Stomach (tissue), 9 donors: Measurements from ENCODE around the gene ADAM8. TPM values are rescaled to one million over a fixed set of nuclear protein-coding genes. Genes with fewer than 3 reads are reported as not detected.

ENCODE experiments used
- DNase-seq, 2 donors: peaks; one replicate each; pipeline versions ENCODE4 v3.0.0 to v3.0.0-alpha.2; 2013 to 2019
- H3K27ac ChIP-seq, 5 donors: fragments of 200-600 bp in 4 of 5; sonication (generic) in 4 of 5; one replicate each; pipeline ENCODE4 v1.5.1; 2013 to 2019; ENCODE audit warnings: mild to moderate bottlenecking in 1 of 5, moderate library complexity in 1 of 5
- H3K27me3 ChIP-seq, 3 donors: fragments of 200-600 bp; sonication (generic); one replicate each; pipeline ENCODE4 v1.5.1; 2017 to 2019; ENCODE audit warnings: mixed run types in 1 of 3
- H3K36me3 ChIP-seq, 4 donors: fragments of 200-600 bp; sonication (generic); 1 replicate in 3 of 4; 2 replicates in 1 of 4; pipeline ENCODE4 v1.5.1; 2016 to 2019
- H3K4me1 ChIP-seq, 4 donors: fragments of 200-600 bp; sonication (generic); one replicate each; pipeline ENCODE4 v1.5.1; 2016 to 2019
- H3K4me3 ChIP-seq, 4 donors: fragments of 200-600 bp; sonication (generic) in 3 of 4; one replicate each; pipeline ENCODE4 v1.5.1; 2016 to 2019; ENCODE audit warnings: mild to moderate bottlenecking in 1 of 4
- H3K9me3 ChIP-seq, 4 donors: fragments of 200-600 bp; sonication (generic); one replicate each; pipeline ENCODE4 v1.5.1; 2016 to 2019
- EP300 ChIP-seq: sonication (generic); formaldehyde crosslinking; IDR thresholded peaks from one replicate; pipeline ENCODE4 v1.6.1; 2017; ENCODE audit warnings: antibody characterized with exemption
- POLR2A ChIP-seq, 4 donors: fragments of 450-650 bp; IDR thresholded peaks; one replicate each; pipeline ENCODE4 v1.6.1; 2016; ENCODE audit warnings: antibody characterized with exemption in 4 of 4, control low read depth in 2 of 4, mild to moderate bottlenecking in 1 of 4, moderate library complexity in 1 of 4
- POLR2AphosphoS5 ChIP-seq, 3 donors: sonication (generic); formaldehyde crosslinking; IDR thresholded peaks; one replicate each; pipeline ENCODE4 v1.6.1; 2016; ENCODE audit warnings: antibody characterized with exemption in 3 of 3
- WGBS, 5 donors: extraction: QIAGEN DNeasy Blood & Tissue Kit in 3 of 5; methylation state at CpG; one replicate each; pipeline versions ENCODE4 v1.1.5 to v1.1.7; 2013 to 2018; 5-methylcytosine and 5-hydroxymethylcytosine counted together
- intact Hi-C: fragments of 100-400 bp; cut with DNase I; formaldehyde crosslinking; loops from one replicate; pipeline ENCODE4 v1.15.1; 2023; ENCODE audit warnings: low total_unique reads
- polyA plus RNA-seq, 3 donors: library from polyadenylated mRNA; stranded (reverse); fragments of 200-250 nt; gene quantifications; one replicate each; pipeline ENCODE4 v1.2.3, GENCODE V29; 2013
- total RNA-seq, 5 donors: library from RNA; depleted of rRNA; stranded (reverse); fragments of >200 nt; gene quantifications; one replicate each; pipeline versions ENCODE4 v1.1.0 to v1.2.3, GENCODE V29; 2014 to 2016
- TF ChIP-seq, protein P1 (sequence below), 7 experiments: fragments of 450-650 bp in 4 of 7; fragments of 200-600 bp in 3 of 7; sonication (generic) in 3 of 7; IDR thresholded peaks; one replicate each; pipeline ENCODE4 v1.5.1; 2016 to 2019; ENCODE audit warnings: antibody characterized with exemption in 7 of 7, control low read depth in 2 of 7, mild to moderate bottlenecking in 1 of 7
- donor health status: healthy with polysubstance abuse.
- donor health status: Bipolar disorder and iron deficiency.
- donor health status: healthy.

The ADAM8 gene
- total and polyA plus RNA-seq, 8 donors: 1.8 to 50.8 (median 4.4) TPM; not detected in 1

GRCh38 chr10:133252223-133252552 is 24.5 kb downstream of the ADAM8 start:
- 57 to 75% (median 71%) methylated on average over 8 to 12 of the region's 12 CpGs for WGBS, 5 donors
- DNase-seq: no peak
- Histone ChIP-seq H3K27ac (no peak overlapping the region), H3K36me3 (no peaks in the 10 kb centered on the region), H3K4me1 (peaks cover 1 to 3% (median 2%) of the 10 kb centered on the region in 4 donors), H3K4me3 (no peak overlapping the region), H3K9me3 (no peaks in the 10 kb centered on the region), H3K27me3 (peaks cover 0 to 57% (median 13%) of the 10 kb centered on the region in 3 donors)
- no peak for TF ChIP-seq EP300
- intact Hi-C loops: no loop called here

DNA sequence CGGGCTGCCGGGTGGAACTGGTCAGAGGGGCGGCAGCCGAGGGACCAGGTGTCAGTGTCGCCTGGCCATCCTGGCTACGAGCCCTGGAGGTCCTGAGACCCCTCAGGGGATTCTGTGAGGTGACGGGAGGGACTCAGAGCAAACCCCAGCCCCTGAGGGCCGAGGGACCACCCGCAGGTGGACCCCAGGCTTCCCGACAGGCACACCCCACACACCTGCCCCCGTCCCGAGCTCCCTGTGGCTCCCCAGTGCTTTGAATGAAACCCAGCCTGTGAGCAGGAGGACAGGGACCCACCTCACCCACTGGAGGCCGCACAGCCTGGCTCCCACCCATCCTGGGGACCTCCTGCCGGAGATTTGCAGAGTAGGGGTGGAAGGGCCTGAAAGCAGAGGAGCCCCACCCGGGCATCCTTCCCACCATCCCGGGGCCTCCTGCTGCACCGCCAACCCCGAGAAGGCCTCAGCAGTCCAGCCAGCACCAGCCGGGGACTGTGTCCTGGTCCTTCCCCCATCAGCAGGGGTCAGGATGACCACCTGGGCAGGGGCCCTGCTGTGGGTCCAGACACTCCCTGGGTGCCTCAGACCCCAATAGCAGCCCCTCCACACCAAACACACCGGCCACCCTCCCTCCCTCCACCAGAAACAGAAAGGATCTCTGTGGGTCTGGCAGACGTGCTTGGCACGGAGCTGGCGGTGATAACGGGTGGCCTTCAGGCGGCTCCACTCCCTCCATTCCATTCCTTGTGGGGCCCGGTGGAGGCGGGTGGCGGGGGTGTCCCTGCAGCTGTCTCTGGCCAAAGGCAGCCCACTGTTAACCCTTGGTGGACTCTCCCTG is 25.1 kb downstream of the ADAM8 start:
- intact Hi-C loops: no loop called here
- Histone ChIP-seq H3K36me3 (no peaks in the 10 kb centered on the region), H3K4me3 (no peak overlapping the region), H3K27ac (no peak overlapping the region), H3K27me3 (peaks cover 0 to 63% (median 13%) of the 10 kb centered on the region in 3 donors), H3K4me1 (no peaks in the 10 kb centered on the region), H3K9me3 (no peaks in the 10 kb centered on the region)
- no peak for DNase-seq
- TF ChIP-seq EP300 (no peak), POLR2AphosphoS5 (IDR thresholded peaks at IDR 0.05) (no peak), POLR2A (IDR thresholded peaks at IDR 0.05) (no peak)
- TF ChIP-seq, protein P1, sequence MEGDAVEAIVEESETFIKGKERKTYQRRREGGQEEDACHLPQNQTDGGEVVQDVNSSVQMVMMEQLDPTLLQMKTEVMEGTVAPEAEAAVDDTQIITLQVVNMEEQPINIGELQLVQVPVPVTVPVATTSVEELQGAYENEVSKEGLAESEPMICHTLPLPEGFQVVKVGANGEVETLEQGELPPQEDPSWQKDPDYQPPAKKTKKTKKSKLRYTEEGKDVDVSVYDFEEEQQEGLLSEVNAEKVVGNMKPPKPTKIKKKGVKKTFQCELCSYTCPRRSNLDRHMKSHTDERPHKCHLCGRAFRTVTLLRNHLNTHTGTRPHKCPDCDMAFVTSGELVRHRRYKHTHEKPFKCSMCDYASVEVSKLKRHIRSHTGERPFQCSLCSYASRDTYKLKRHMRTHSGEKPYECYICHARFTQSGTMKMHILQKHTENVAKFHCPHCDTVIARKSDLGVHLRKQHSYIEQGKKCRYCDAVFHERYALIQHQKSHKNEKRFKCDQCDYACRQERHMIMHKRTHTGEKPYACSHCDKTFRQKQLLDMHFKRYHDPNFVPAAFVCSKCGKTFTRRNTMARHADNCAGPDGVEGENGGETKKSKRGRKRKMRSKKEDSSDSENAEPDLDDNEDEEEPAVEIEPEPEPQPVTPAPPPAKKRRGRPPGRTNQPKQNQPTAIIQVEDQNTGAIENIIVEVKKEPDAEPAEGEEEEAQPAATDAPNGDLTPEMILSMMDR (IDR thresholded peaks at IDR 0.05): no peak
- WGBS, 5 donors: 56 to 69% (median 61%) methylated on average over 14 to 28 of the region's 28 CpGs

DNA sequence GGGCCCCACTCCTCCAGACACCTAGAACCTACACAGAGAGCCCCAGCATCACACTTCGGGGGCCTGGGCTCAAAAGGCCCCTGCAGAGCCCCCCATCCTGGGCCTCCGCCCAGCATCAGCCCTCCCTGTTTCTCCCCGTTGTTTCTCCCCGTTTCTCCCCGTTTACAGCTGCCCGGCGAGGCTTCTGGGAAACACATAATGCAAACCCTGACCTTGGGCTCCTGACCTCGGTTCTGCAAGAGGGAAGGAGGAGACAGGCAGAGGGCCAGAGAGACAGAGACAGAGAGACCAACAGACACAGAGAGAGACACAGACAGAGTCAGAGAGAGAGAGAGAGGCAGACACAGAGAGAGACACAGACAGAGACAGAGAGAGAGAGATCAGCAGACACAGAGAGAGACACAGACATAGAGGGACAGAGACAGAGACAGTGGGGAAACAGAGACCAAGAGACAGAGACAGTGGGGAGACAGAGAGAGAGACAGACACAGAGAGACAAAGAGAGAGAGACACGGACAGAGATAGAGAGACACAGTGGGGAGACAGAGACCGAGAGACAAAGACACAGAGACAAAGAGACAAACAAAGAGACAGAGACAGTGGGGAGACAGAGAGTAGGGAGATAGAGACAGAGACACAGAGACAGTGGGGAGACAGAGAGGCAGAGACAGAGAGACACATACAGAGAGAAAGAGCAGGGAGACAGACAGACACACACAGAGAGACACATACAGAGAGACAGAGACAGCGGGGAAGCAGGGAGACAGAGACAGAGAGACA is 26.5 kb downstream of the ADAM8 start:
- TF ChIP-seq POLR2AphosphoS5 (IDR thresholded peaks at IDR 0.05) (no peak), POLR2A (IDR thresholded peaks at IDR 0.05) (no peak), EP300 (no peak)
- TF ChIP-seq, protein P1 (IDR thresholded peaks at IDR 0.05): no peak
- no peak overlapping the region for H3K27ac ChIP-seq
- peaks cover 0 to 77% (median 25%) of the 10 kb centered on the region in 3 donors for H3K27me3 ChIP-seq
- WGBS, 5 donors: 49 to 64% (median 52%) methylated on average over 11 of the region's 11 CpGs
- no peak overlapping the region for H3K4me3 ChIP-seq
- intact Hi-C loops: no loop called here
- no peaks in the 10 kb centered on the region for H3K9me3 ChIP-seq
- peaks cover 0 to 10% (median 7%) of the 10 kb centered on the region in 4 donors for H3K4me1 ChIP-seq
- DNase-seq: no peak
- no peaks in the 10 kb centered on the region for H3K36me3 ChIP-seq

DNA sequence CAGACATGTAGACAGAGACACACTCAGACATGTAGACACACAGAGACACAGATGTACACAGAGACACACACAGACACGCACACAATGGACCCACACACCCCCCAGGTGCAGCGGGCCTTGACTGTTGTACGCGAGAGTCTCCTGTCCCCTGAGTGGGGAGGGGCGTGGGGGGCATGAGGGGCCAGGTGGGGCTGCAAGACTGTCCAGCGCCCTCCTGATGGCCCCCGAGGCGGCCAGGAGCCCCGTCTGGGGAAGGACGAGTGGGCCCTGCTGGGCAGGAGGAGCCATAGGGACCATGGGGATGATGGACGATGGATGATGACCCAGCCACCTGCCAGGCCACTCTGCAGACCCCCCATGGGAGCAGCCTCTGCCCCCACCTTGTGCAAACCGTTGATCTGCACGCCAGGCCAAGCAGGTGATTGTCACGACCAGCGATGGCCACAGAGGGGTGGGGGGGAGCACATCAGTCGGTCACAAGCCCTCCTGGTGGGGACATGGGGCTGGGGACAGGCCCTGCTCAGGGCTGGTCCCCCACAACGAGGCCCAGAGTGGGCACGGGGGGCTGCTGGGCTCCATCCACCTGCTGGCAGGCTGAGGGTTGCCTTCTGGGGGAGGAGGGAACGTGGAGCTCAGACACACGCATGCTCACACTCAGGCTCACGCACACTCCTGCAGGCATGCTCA is 27.4 kb downstream of the ADAM8 start:
- H3K27ac ChIP-seq: no peak overlapping the region
- peaks cover 0 to 10% (median 7%) of the 10 kb centered on the region in 4 donors for H3K4me1 ChIP-seq
- no peaks in the 10 kb centered on the region for H3K36me3 ChIP-seq
- DNase-seq: no peak
- 59 to 72% (median 71%) methylated on average over 5 to 21 of the region's 21 CpGs for WGBS, 5 donors
- peaks cover 0 to 87% (median 30%) of the 10 kb centered on the region in 3 donors for H3K27me3 ChIP-seq
- intact Hi-C loops: no loop called here
- no peaks in the 10 kb centered on the region for H3K9me3 ChIP-seq
- H3K4me3 ChIP-seq: no peak overlapping the region
- TF ChIP-seq, protein P1 (IDR thresholded peaks at IDR 0.05): no peak
- TF ChIP-seq POLR2AphosphoS5 (IDR thresholded peaks at IDR 0.05) (no peak), POLR2A (IDR thresholded peaks at IDR 0.05) (no peak)
